NCI-H69 (cell line): ENCODE data around the gene ZNF227.
"Not testable (repeated sequence)": the region's sequence is repeated elsewhere in the genome, so short reads cannot be mapped to it uniquely, and the experiment has no call there.

Experiments
- DNase-seq: peaks from one replicate; lab custom pipeline; 2025; lab: John Stamatoyannopoulos, UW

ZNF227 gene

GRCh38 chr19:44212250-44212865 lies at the start of gene ZNF227:
Gene ZNF227, plus strand, starts transcription at chr19:44212532. Its CDS starts 5,261 bp downstream, at chr19:44217793.
- DNase-seq, result peak; percentile 97

- DNase-seq, result no peak
These were observed 48.5 kb upstream of the ZNF227 start for GRCh38 chr19:44163789-44164188.

GRCh38 chr19:44164327-44164672 lies 48.0 kb upstream of the ZNF227 start:
- DNase-seq, result no peak

- DNase-seq, result peak; percentile 99
These were observed 47.4 kb upstream of the ZNF227 start, which contains the start of gene ZNF226 for GRCh38 chr19:44164673-44165512. Gene ZNF226, plus strand, starts transcription at chr19:44165100. Its CDS starts 4,981 bp downstream, at chr19:44170081.

- DNase-seq, result not testable (repeated sequence)
These were observed 41.7 kb upstream of the ZNF227 start for GRCh38 chr19:44170660-44171059.

- no peak for DNase-seq
These were observed 35.7 kb upstream of the ZNF227 start for GRCh38 chr19:44176590-44176989.

- DNase-seq, result no peak
These were observed 31.4 kb upstream of the ZNF227 start for GRCh38 chr19:44180968-44181367.

GRCh38 chr19:44182145-44182544 lies 30.2 kb upstream of the ZNF227 start:
- no peak for DNase-seq

- no peak for DNase-seq
These were observed 22.3 kb upstream of the ZNF227 start for GRCh38 chr19:44190020-44190419.

- DNase-seq, result no peak
These were observed 20.2 kb upstream of the ZNF227 start for GRCh38 chr19:44192127-44192526.

- no peak for DNase-seq
These were observed 15.6 kb upstream of the ZNF227 start for GRCh38 chr19:44196772-44197171.

GRCh38 chr19:44202470-44202869 lies 9.9 kb upstream of the ZNF227 start:
- peak; percentile 47 for DNase-seq

GRCh38 chr19:44202974-44203373 lies 9.4 kb upstream of the ZNF227 start:
- no peak for DNase-seq

- DNase-seq, result not testable (repeated sequence)
These were observed 8.5 kb upstream of the ZNF227 start for GRCh38 chr19:44203877-44204276.

GRCh38 chr19:44204772-44205171 lies 7.6 kb upstream of the ZNF227 start:
- DNase-seq, result no peak

GRCh38 chr19:44207126-44207803 lies 5.1 kb upstream of the ZNF227 start:
- DNase-seq, result peak; percentile 95

GRCh38 chr19:44212866-44213346 lies 574 bp downstream of the ZNF227 start:
- peak; percentile 57 for DNase-seq

GRCh38 chr19:44219926-44220325 lies 7.6 kb downstream of the ZNF227 start:
- DNase-seq, result not testable (repeated sequence)

GRCh38 chr19:44220761-44221160 lies 8.4 kb downstream of the ZNF227 start:
- DNase-seq, result not testable (repeated sequence)

GRCh38 chr19:44221291-44221690 lies 9.0 kb downstream of the ZNF227 start:
- DNase-seq, result not testable (repeated sequence)

- no peak for DNase-seq
These were observed 16.0 kb downstream of the ZNF227 start for GRCh38 chr19:44228318-44228717.

GRCh38 chr19:44232867-44233266 lies 20.5 kb downstream of the ZNF227 start:
- no peak for DNase-seq

GRCh38 chr19:44236384-44236783 lies 24.1 kb downstream of the ZNF227 start:
- DNase-seq, result no peak
